Liver (tissue), 9 donors: Measurements from ENCODE around the gene CENPN. TPM values are rescaled to one million over a fixed set of nuclear protein-coding genes. Genes with fewer than 3 reads are reported as not detected.

Experiments
- DNase-seq: peaks from one replicate; pipeline ENCODE4 v3.0.0-alpha.2; 2017; ENCODE audit warnings: low spot score
- H3K27ac ChIP-seq, 2 donors: one replicate each; pipeline ENCODE4 v1.7.0; 2013; ENCODE audit warnings: inconsistent platforms in 2 of 2, low read length in 2 of 2, control low read depth in 1 of 2, low read depth in 1 of 2, mild to moderate bottlenecking in 1 of 2
- H3K27me3 ChIP-seq, 4 donors: one replicate each; pipeline versions ENCODE4 v1.6.1 to v1.7.0; 2013; ENCODE audit warnings: low read length in 3 of 4, inconsistent platforms in 1 of 4, mild to moderate bottlenecking in 1 of 4, moderate library complexity in 1 of 4; ENCODE audit not compliant: control insufficient read depth in 4 of 4, insufficient read depth in 4 of 4
- H3K36me3 ChIP-seq, 4 donors: one replicate each; pipeline versions ENCODE4 v1.6.1 to v1.7.0; 2013; ENCODE audit warnings: low read length in 3 of 4, mild to moderate bottlenecking in 3 of 4, low read depth in 1 of 4, moderate library complexity in 1 of 4; ENCODE audit not compliant: control insufficient read depth in 4 of 4, insufficient read depth in 3 of 4
- H3K4me1 ChIP-seq, 4 donors: one replicate each; pipeline versions ENCODE4 v1.6.1 to v1.7.0; 2013; ENCODE audit warnings: low read length in 3 of 4, mild to moderate bottlenecking in 3 of 4, moderate library complexity in 1 of 4; ENCODE audit not compliant: control insufficient read depth in 4 of 4, insufficient read depth in 4 of 4
- H3K4me3 ChIP-seq, 3 donors: one replicate each; pipeline versions ENCODE4 v1.6.1 to v1.7.0; 2013; ENCODE audit warnings: low read length in 3 of 3, control low read depth in 1 of 3, low read depth in 1 of 3, mild to moderate bottlenecking in 1 of 3
- H3K9ac ChIP-seq, 2 donors: one replicate each; pipeline ENCODE4 v1.7.0; 2013; ENCODE audit warnings: low read length in 2 of 2, mild to moderate bottlenecking in 2 of 2, moderate library complexity in 2 of 2, control low read depth in 1 of 2, low read depth in 1 of 2
- H3K9me3 ChIP-seq, 4 donors: one replicate each; pipeline versions ENCODE4 v1.6.1 to v1.7.0; 2013; ENCODE audit warnings: low read length in 3 of 4; ENCODE audit not compliant: control insufficient read depth in 4 of 4
- ATF3 ChIP-seq: IDR thresholded peaks from 2 replicates; pipeline ENCODE4 v1.6.1; 2016; ENCODE audit warnings: antibody characterized with exemption
- CTCF ChIP-seq: fragments of 150-350 bp; IDR thresholded peaks from 2 replicates; pipeline ENCODE4 v1.5.1; 2017; ENCODE audit warnings: improper control_type of control experiment, low read depth, low read length; ENCODE audit not compliant: missing input control
- EGR1 ChIP-seq, 2 donors: IDR thresholded peaks; 2 replicates each; pipeline ENCODE4 v1.6.1; 2016 to 2018; ENCODE audit warnings: antibody characterized with exemption in 2 of 2, low read depth in 2 of 2
- FOXA1 ChIP-seq: IDR thresholded peaks from 2 replicates; pipeline ENCODE4 v1.6.1; 2016; ENCODE audit warnings: antibody characterized with exemption
- FOXA2 ChIP-seq: IDR thresholded peaks from 2 replicates; pipeline ENCODE4 v1.6.1; 2016; ENCODE audit warnings: antibody characterized with exemption
- GABPA ChIP-seq, 2 donors: IDR thresholded peaks in 1 of 2; conservative IDR thresholded peaks in 1 of 2; 2 replicates each; pipeline ENCODE4 v1.6.1; 2016; ENCODE audit warnings: antibody characterized with exemption in 2 of 2, mild to moderate bottlenecking in 1 of 2, moderate library complexity in 1 of 2
- HNF4A ChIP-seq, 2 donors: conservative IDR thresholded peaks; 2 replicates each; pipeline ENCODE4 v1.6.1; 2016; ENCODE audit warnings: antibody characterized with exemption in 2 of 2, mild to moderate bottlenecking in 2 of 2
- HNF4G ChIP-seq: IDR thresholded peaks from 2 replicates; pipeline ENCODE4 v1.6.1; 2016; ENCODE audit warnings: antibody characterized with exemption
- JUND ChIP-seq, 2 donors: IDR thresholded peaks; 2 replicates each; pipeline ENCODE4 v1.6.1; 2016; ENCODE audit warnings: antibody characterized with exemption in 2 of 2
- MAX ChIP-seq: IDR thresholded peaks from 2 replicates; pipeline ENCODE4 v1.6.1; 2016; ENCODE audit warnings: antibody characterized with exemption
- NR2F2 ChIP-seq: IDR thresholded peaks from 2 replicates; pipeline ENCODE4 v1.6.1; 2016; ENCODE audit warnings: antibody characterized with exemption
- RAD21 ChIP-seq, 2 donors: IDR thresholded peaks; 2 replicates each; pipeline ENCODE4 v1.6.1; 2016; ENCODE audit warnings: antibody characterized with exemption in 2 of 2, mild to moderate bottlenecking in 2 of 2
- RXRA ChIP-seq, 2 donors: IDR thresholded peaks; 2 replicates each; pipeline ENCODE4 v1.6.1; 2017 to 2018; ENCODE audit warnings: antibody characterized with exemption in 2 of 2, mild to moderate bottlenecking in 1 of 2
- SP1 ChIP-seq: IDR thresholded peaks from 2 replicates; pipeline ENCODE4 v1.6.1; 2018; ENCODE audit warnings: antibody characterized with exemption, mild to moderate bottlenecking
- TAF1 ChIP-seq: conservative IDR thresholded peaks from 2 replicates; pipeline ENCODE4 v1.6.1; 2016; ENCODE audit warnings: antibody characterized with exemption, mild to moderate bottlenecking
- YY1 ChIP-seq: IDR thresholded peaks from 2 replicates; pipeline ENCODE4 v1.6.1; 2016; ENCODE audit warnings: antibody characterized with exemption, mild to moderate bottlenecking
- WGBS: extraction: QIAGEN DNeasy Blood & Tissue Kit; methylation state at CpG from one replicate; pipeline ENCODE4 v1.1.7; 2013; 5-methylcytosine and 5-hydroxymethylcytosine counted together
- polyA plus RNA-seq, 2 donors: library from polyadenylated mRNA; stranded (reverse) in 1 of 2; unstranded in 1 of 2; fragments of 200-250 nt in 1 of 2; fragments of >200 nt in 1 of 2; fragmentation: Nextera tagmentation in 1 of 2; extraction: Ambion mirVana in 1 of 2; gene quantifications; one replicate each; pipeline versions ENCODE4 v1.2.1 to v1.2.3, GENCODE V29; 2013 to 2015
- total RNA-seq, 2 donors: library from RNA; depleted of rRNA; stranded (reverse); fragments of >200 nt; gene quantifications; one replicate each; pipeline ENCODE4 v1.2.3, GENCODE V29; 2014
- TF ChIP-seq, protein P1 (sequence below): IDR thresholded peaks from 2 replicates; pipeline ENCODE4 v1.6.1; 2016; ENCODE audit warnings: antibody characterized with exemption, mild to moderate bottlenecking
- TF ChIP-seq, protein P2 (sequence below): IDR thresholded peaks from 2 replicates; pipeline ENCODE4 v1.6.1; 2016; ENCODE audit warnings: antibody characterized with exemption
- donor health status: healthy.
- donor health status: healthy.
- donor health status: healthy.
- donor health status: healthy.
- donor health status: healthy.

Gene CENPN
- total and polyA plus RNA-seq, 4 donors: 1.8 to 30.8 (median 7.9) TPM

DNA sequence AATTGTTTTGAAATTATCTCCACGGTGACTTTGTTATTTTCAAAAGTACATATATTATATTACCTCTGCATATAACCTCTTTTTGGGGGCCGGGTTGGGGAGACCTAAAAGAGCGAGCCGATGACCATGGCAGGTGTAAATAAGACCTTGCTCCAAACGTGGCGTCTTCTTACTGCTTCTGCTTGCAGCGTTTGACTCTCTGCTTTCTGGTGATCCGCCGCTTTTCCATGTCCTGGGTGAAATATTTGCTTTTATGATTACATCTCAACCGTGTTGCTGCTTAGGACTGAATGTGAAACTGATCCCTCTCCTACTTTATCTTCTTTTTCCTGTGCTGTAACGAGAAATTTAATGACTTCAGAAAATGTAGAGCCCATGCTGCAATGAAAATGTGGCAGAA lies 46.7 kb downstream of the CENPN start:
- Histone ChIP-seq H3K9ac (no peak overlapping the region), H3K36me3 (no peaks in the 10 kb centered on the region), H3K4me3 (no peak overlapping the region), H3K27me3 (no peaks in the 10 kb centered on the region), H3K27ac (no peak overlapping the region), H3K4me1 (no peaks in the 10 kb centered on the region), H3K9me3 (no peaks in the 10 kb centered on the region)
- TF ChIP-seq JUND (IDR thresholded peaks at IDR 0.05): no peak
- no peak for TF ChIP-seq ATF3
- no peak for TF ChIP-seq YY1
- TF ChIP-seq RAD21 (IDR thresholded peaks at IDR 0.05): no peak
- no peak for TF ChIP-seq RXRA (IDR thresholded peaks at IDR 0.05)
- TF ChIP-seq MAX: no peak
- TF ChIP-seq SP1: no peak
- no peak for TF ChIP-seq HNF4A (conservative IDR thresholded peaks at IDR 0.05)
- no peak for TF ChIP-seq FOXA2
- TF ChIP-seq TAF1: no peak
- no peak for TF ChIP-seq NR2F2
- TF ChIP-seq HNF4G: no peak
- TF ChIP-seq EGR1 (IDR thresholded peaks at IDR 0.05; ENCODE audit: low read depth in 2 of 2): no peak
- TF ChIP-seq, protein P1, sequence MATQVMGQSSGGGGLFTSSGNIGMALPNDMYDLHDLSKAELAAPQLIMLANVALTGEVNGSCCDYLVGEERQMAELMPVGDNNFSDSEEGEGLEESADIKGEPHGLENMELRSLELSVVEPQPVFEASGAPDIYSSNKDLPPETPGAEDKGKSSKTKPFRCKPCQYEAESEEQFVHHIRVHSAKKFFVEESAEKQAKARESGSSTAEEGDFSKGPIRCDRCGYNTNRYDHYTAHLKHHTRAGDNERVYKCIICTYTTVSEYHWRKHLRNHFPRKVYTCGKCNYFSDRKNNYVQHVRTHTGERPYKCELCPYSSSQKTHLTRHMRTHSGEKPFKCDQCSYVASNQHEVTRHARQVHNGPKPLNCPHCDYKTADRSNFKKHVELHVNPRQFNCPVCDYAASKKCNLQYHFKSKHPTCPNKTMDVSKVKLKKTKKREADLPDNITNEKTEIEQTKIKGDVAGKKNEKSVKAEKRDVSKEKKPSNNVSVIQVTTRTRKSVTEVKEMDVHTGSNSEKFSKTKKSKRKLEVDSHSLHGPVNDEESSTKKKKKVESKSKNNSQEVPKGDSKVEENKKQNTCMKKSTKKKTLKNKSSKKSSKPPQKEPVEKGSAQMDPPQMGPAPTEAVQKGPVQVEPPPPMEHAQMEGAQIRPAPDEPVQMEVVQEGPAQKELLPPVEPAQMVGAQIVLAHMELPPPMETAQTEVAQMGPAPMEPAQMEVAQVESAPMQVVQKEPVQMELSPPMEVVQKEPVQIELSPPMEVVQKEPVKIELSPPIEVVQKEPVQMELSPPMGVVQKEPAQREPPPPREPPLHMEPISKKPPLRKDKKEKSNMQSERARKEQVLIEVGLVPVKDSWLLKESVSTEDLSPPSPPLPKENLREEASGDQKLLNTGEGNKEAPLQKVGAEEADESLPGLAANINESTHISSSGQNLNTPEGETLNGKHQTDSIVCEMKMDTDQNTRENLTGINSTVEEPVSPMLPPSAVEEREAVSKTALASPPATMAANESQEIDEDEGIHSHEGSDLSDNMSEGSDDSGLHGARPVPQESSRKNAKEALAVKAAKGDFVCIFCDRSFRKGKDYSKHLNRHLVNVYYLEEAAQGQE: no peak
- TF ChIP-seq FOXA1: no peak
- no peak for TF ChIP-seq GABPA (IDR thresholded peaks at IDR 0.05 in 1 of 2, conservative IDR thresholded peaks at IDR 0.05 in 1 of 2)
- no peak for TF ChIP-seq CTCF
- TF ChIP-seq, protein P2, sequence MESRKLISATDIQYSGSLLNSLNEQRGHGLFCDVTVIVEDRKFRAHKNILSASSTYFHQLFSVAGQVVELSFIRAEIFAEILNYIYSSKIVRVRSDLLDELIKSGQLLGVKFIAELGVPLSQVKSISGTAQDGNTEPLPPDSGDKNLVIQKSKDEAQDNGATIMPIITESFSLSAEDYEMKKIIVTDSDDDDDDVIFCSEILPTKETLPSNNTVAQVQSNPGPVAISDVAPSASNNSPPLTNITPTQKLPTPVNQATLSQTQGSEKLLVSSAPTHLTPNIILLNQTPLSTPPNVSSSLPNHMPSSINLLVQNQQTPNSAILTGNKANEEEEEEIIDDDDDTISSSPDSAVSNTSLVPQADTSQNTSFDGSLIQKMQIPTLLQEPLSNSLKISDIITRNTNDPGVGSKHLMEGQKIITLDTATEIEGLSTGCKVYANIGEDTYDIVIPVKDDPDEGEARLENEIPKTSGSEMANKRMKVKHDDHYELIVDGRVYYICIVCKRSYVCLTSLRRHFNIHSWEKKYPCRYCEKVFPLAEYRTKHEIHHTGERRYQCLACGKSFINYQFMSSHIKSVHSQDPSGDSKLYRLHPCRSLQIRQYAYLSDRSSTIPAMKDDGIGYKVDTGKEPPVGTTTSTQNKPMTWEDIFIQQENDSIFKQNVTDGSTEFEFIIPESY: no peak
- no peak for DNase-seq
- 88% methylated on average over 11 of the region's 11 CpGs for WGBS
